ENCODE data around the gene CRB1. TPM values are rescaled to one million over a fixed set of nuclear protein-coding genes. Genes with fewer than 3 reads are reported as not detected.

The CRB1 gene
- polyA plus RNA-seq, 1 donor, result 0.22 TPM

Other genes with a start within 250 kb of the CRB1 start
- not detected for gene F13B, start 201.0 kb upstream of the CRB1 start, polyA plus RNA-seq (ENCODE audit: insufficient read length)
- gene ASPM, start 121.6 kb upstream of the CRB1 start, polyA plus RNA-seq (ENCODE audit: insufficient read length), result 8.4 TPM
- gene ZBTB41, start 67.0 kb upstream of the CRB1 start, polyA plus RNA-seq (ENCODE audit: insufficient read length), result 10.7 TPM